ENCODE results near the gene WHRN.
A peak's percentile ranks its signal among the peaks of the same experiment; 100 is the strongest.

Gene WHRN

DNA sequence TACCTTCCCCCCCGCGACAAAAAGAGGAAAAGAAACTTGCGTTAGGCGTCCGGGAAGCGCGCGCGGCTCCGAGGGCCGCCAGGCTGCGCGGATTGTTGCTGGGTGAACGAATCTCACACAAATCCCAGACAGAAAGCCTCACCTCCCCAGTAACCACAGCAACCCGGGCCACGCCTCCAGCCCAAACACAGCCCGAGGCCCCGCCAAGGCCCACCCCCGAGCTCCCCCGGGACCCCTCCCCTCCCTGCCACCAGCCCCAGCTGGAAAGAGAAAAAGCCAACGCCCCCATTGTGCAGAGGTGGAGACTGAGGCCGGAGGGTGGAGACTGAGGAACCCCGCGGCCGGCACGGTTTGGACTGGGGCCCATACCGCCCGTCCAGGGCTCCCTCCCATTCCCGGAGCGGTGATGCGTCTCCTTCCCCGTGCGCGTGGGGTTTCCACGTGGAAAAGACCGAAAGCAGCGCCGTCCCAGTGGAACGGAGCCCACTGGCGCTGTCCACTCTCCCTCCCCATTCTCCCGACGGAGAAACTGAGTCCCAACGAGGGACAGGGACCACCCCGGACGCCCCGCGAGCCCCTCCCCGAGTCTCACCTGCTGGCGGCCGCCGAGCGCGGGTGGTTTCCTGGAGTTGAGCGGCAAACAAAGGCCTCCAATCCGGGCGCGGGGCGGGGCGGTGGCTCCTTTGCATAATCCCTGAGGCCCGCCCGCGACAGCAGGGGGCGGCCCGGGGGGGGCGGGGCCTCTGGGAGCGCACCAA lies 107.2 kb downstream of the WHRN start:
- peak; percentile 83 for DNase-seq (ENCODE audit: low read depth)

DNA sequence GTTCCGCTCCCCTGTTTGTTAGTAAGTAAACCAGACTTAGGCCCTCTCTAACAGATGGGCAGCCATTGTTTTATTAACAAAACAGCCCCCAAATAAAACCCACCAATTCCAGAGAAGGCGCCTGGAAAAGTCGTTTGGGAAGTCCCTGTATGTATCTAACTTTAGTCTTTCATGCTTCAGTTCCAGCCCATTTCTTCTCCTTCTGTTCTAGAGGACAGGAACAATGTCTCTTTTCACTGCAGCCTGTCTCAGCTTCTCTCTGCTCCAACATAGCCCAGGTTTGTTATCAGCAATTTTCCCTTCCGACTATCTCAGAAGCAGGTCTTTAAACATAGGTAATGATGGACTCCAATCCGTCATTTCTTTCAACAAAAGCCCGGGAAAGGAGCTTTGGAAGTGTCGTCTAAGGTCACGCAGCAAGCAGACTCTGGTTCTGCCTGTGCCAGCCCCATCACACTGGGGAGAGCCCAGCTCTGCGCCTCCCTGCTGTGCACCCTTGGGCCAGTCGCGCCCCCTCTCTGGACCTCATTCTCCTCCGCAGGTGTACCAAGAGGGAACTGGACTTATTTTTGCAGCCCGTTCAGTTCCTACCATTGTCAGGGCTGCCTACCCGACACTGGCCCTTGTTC lies 107.9 kb downstream of the WHRN start:
- DNase-seq (ENCODE audit: low read depth), result no peak

DNA sequence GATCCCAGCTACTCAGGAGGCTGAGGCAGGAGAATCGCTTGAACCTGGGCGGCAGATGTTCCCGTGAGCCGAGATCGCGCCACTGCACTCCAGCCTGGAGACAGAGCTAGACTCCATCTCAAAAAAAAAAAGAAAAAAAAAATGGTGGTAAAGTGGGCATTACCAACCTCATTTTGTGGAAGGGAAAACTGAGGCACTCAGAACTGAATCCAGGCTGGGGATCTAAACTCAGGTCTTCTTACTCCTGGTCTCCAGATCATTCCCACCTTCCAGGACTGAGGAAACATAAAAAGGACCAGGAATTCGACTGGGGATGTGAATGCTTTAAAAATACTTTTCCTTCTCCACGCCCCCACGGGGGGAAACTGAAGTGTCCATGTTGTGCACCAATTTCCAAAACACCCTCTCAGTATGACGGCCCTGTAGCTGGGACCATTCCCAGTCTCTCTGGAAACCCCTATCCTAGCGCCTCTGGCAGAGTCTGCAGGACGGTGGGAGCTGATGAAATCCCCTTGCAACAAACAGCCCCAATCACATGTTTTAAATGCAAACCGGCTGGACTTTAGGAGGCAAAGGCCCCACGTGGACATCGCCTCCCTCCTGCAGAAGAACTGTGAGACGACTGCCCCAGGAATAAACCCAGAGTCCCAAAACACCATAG lies 108.6 kb downstream of the WHRN start:
- DNase-seq (ENCODE audit: low read depth), result no peak

DNA sequence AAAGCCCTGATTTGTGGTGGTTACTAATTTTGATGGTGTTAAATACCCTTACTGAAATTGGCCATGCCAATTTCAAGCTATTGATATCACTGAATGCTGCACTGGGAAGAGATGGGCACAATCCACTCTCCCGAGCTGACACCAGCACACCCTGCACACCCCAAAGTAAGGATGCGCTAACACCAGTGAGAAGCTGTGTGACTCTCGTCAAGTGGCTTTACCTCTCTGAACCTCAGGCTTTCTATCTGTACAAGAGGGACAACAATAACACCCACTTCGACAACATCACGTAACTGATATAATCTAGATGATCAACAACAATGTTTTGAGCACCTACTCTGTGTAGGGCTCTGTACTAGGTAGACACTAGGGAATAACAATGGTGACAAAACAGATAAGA lies 109.5 kb downstream of the WHRN start:
- no peak for DNase-seq (ENCODE audit: low read depth)

- no peak for DNase-seq (ENCODE audit: low read depth)
These were observed 110.0 kb downstream of the WHRN start for GRCh38 chr9:114395334-114395617.

GRCh38 chr9:114394523-114395333 lies 110.5 kb downstream of the WHRN start:
- DNase-seq (ENCODE audit: low read depth), result no peak

DNA sequence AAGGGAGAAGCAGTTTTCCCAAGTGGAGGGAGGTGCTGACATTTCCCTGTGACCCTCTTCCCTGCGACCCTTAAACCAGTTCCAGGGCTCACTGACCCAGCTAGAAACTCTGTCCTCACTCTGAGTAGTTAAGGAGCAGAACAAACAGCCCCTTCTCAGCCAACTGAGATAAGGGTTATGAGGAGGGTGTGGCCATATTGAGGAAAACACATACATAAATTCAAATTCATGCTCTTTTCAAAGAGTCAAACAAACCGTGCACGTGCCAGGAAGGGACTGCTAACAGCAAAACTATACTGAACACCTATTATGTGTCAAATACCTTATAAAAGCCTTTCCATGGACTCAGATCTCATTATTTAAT lies 112.5 kb downstream of the WHRN start:
- no peak for DNase-seq (ENCODE audit: low read depth)

GRCh38 chr9:114390952-114391351 lies 114.3 kb downstream of the WHRN start:
- no peak for DNase-seq (ENCODE audit: low read depth)

GRCh38 chr9:114389612-114390368 lies 115.5 kb downstream of the WHRN start:
- DNase-seq (ENCODE audit: low read depth), result no peak

GRCh38 chr9:114388764-114389375 lies 116.4 kb downstream of the WHRN start:
- no peak for DNase-seq (ENCODE audit: low read depth)

GRCh38 chr9:114388357-114388682 lies 117.0 kb downstream of the WHRN start:
- DNase-seq (ENCODE audit: low read depth), result no peak

GRCh38 chr9:114387680-114388356 lies 117.5 kb downstream of the WHRN start, which contains the start of gene AKNA:
Gene AKNA (minus strand): TSS chr9:114387982. CDS start chr9:114381333, 6,649 bp downstream.
- DNase-seq (ENCODE audit: low read depth), result peak; percentile 83

DNA sequence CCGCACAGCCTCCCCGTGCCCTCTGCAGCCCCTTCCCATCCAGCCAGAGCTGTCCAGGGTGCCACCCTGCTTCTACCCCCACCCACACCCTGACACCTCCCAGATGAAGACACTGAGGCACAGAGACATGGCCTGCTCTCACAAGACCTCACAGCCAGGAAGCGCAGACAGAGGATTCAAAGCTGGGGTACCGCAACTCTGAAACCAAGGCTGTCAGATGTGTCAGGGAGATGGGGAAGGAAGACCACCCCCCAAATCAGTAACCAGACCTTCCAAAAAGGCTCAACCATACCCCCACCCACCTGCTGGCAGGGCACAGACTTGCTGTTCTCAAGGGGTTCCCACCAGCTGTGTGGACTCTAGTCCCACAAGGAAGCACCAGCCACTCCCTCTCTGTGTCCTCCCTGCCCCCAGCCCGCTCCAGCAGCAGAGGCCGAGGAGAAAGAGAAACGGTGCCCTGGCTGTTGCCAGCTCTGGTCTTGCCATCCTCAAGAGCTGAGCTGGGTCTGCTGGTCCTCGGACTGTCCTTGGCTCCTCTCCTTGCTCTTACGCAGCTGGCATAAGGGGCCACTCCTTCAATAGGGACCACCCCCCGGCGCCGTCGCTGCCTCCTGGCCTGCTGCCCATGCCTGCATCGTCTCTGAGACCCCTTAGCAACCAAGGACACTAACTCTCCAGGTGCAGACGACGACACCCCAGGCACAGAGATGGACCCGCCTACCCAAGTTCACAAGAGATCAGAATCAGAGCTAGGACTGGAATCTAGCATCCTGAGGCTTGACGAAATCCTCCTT lies 118.2 kb downstream of the WHRN start:
- no peak for DNase-seq (ENCODE audit: low read depth)

DNA sequence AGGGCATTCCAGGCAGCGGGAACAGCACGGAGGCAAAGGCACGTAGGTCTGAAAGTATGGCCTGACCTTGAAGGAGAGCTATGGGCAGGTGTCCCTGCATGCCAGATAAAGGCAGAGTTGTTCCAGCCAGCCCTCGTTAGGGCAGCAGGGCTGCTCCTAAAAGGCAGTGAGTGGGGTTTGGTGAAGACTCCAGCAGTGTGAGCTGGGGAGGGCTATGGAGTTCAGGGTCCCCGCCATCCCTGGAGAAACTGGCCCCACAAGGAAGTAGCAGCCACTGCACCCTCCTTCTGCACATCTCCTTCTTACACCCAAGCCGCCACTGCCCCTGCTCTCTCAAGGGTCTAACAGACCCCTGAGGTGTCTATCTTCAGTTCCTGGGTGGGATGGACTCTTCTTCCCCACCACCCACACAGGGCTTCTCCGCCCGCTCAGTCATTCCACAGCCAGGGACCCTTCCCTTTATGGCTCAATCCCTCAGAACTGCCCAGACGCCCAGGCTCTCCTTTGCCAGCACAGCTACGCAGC lies 118.8 kb downstream of the WHRN start:
- no peak for DNase-seq (ENCODE audit: low read depth)

- peak; percentile 88 for DNase-seq (ENCODE audit: low read depth)
These were observed 119.7 kb downstream of the WHRN start for GRCh38 chr9:114385397-114386181.

DNA sequence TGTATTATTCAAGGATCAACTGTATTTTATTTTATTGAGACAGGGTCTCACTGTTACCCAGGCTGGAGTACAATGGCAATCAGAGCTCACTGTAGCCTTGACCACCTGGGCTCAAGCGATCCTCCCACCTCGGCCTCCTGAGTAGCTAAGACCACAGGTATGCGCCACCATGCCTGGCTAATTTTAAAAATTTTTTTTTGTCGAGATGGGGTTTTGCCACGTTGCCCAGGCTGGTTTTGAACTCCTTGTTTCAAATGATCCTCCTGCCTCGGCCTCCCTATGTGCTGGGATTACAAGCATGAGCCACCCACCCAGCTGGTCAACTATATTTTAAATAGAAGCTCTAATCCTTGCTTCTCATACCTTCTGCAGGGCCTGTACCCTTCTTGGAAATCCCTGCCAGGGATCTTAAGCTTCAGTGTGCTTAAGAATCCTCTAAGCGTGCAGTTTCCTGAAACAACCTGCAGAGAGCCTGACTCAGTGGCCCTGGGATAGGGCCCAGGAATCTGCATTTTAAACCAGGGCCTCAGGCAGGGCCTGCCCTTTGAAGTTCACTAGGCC lies 120.4 kb downstream of the WHRN start:
- DNase-seq (ENCODE audit: low read depth), result no peak

- no peak for DNase-seq (ENCODE audit: low read depth)
These were observed 120.9 kb downstream of the WHRN start for GRCh38 chr9:114384341-114384740.

DNA sequence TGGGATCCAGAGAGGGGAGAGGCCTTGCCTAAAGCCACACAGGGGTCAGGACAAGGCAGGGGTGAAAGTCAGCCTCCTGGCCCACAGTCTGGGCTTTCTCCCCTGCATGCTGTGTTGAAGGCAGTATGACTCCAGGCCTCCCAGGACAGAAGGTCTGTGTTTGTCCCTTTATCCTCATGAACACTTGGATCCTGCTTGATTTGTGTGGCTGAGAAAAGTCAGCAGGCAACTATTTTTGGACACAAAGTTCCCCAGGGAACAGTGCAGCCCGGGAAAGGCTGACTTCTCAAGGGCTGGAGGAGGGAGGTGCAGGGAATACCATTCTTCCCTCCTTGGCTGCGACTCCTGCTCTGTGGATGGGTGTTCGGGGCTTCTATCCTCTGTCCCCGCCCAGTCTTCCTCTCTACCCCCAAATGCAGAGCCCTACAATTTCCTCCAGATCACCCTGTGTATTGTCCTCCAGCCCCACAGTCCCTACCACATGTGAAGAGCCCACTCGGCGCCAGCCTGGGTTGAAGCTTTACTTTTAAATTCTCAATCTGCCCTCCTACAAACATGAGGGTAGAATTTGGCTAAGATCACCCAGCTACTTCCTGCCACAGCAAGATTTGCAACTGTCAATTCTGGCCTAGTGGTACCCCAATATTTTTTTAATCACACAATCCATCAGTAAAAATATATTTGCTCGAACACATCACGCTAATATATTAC lies 121.6 kb downstream of the WHRN start:
- DNase-seq (ENCODE audit: low read depth), result no peak

Data from amniotic epithelial cell (primary cell).